Nephron (organoid): Measurements from ENCODE around the gene BCORL1.

ENCODE experiments used
- H3K27ac Mint-ChIP-seq, 3 experiments: 2 replicates each; pipeline ENCODE4 v1.8.0; 2020; ENCODE audit warnings: mixed read lengths in 3 of 3, mild to moderate bottlenecking in 2 of 3, moderate library complexity in 1 of 3
- H3K27me3 Mint-ChIP-seq: 2 replicates; pipeline ENCODE4 v1.8.0; 2021; ENCODE audit warnings: low read depth, mild to moderate bottlenecking, moderate library complexity, mixed read lengths
- H3K36me3 Mint-ChIP-seq: 2 replicates; pipeline ENCODE4 v1.8.0; 2020; ENCODE audit warnings: low read depth, mixed read lengths
- H3K4me1 Mint-ChIP-seq: 2 replicates; pipeline ENCODE4 v1.8.0; 2020; ENCODE audit warnings: mixed read lengths
- H3K4me3 Mint-ChIP-seq, 3 experiments: 2 replicates each; pipeline ENCODE4 v1.8.0; 2020; ENCODE audit warnings: mild to moderate bottlenecking in 3 of 3, mixed read lengths in 3 of 3, moderate library complexity in 2 of 3
- H3K9me3 Mint-ChIP-seq: 2 replicates; pipeline ENCODE4 v1.8.0; 2020; ENCODE audit warnings: mixed read lengths
- CTCF ChIP-seq, 3 experiments: fragments of 200-600 bp; sonication (generic); IDR thresholded peaks; one replicate each; pipeline ENCODE4 v1.5.0; 2021; ENCODE audit warnings: antibody characterized with exemption in 3 of 3; ENCODE audit not compliant: unreplicated experiment in 3 of 3

BCORL1 gene

DNA sequence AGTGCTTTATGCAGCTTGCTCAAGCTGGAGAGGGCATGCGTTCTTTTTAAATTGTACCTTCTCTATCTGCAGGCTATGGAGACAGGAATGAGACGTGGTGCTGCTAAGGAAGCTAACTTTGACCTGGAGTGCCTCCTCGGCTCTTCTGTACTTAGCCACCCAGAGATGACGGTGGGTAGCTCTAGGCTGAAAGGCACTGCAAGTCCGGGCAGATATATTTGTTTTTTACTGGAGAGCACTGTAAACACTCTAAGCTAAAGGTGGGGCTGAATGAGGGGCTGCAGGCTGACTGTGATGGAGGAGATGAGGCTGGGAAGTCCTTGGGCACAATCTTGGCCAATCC lies 115.7 kb downstream of the BCORL1 start:
- Mint-ChIP-seq H3K27ac (peak overlapping the region; percentile 23 to 42 (median 24)), H3K36me3 (no peaks in the 10 kb centered on the region), H3K27me3 (peaks cover 4% of the 10 kb centered on the region), H3K4me3 (no peak overlapping the region), H3K4me1 (peaks cover 5% of the 10 kb centered on the region), H3K9me3 (peaks cover 5% of the 10 kb centered on the region)
- TF ChIP-seq CTCF (IDR thresholded peaks at IDR 0.05; ENCODE audit: unreplicated experiment in 3 of 3), result no peak

GRCh38 chrX:130100180-130100579 lies 117.7 kb downstream of the BCORL1 start:
- Mint-ChIP-seq H3K4me1 (peaks cover 6% of the 10 kb centered on the region), H3K9me3 (peaks cover 8% of the 10 kb centered on the region), H3K4me3 (no peak overlapping the region), H3K27me3 (peaks cover 4% of the 10 kb centered on the region), H3K27ac (no peak overlapping the region), H3K36me3 (no peaks in the 10 kb centered on the region)
- no peak for TF ChIP-seq CTCF (IDR thresholded peaks at IDR 0.05; ENCODE audit: unreplicated experiment in 3 of 3)

DNA sequence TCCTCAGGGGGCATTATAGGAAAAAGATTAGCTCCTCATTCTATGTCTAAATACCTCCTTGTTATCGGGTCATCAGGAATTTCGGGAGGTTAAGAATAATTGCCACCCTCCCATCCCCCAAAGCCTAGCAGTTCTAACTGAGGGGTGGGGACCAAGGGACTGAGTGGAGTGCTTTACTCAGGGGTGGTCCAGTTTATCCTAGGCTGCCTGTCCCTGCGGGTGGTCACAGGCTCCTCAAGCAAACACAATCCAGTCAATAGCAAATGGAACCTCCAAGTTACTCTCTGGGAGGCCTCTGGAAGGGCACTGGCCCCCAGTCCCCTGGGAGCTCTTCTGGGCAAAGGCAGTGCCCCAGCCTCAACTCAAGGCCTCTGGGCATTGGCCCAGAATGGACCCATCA lies 121.2 kb downstream of the BCORL1 start:
- Mint-ChIP-seq H3K27me3 (peaks cover 20% of the 10 kb centered on the region), H3K36me3 (no peaks in the 10 kb centered on the region), H3K9me3 (peaks cover 12% of the 10 kb centered on the region), H3K4me3 (no peak overlapping the region), H3K4me1 (peaks cover 22% of the 10 kb centered on the region), H3K27ac (no peak overlapping the region)
- TF ChIP-seq CTCF (IDR thresholded peaks at IDR 0.05; ENCODE audit: unreplicated experiment in 3 of 3), result no peak

DNA sequence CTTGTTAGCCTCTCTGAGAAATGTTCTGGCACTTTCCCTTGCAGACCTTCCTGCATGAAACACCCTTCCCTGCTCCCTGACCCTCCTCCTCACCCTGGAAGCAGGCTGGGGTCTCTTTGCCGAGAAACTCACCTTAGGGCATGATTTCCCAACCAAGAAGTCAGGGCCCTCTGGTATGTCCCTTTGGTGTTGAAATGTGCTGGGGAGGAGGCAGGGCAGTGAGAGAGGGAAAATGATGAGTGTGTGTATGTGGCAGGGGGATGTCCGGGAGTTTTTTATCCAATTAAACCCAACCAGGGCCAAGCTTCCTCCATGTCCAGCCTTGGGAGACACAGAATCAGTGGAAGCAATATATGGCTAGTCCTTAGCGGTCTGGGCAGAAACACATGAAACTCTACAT lies 122.8 kb downstream of the BCORL1 start:
- Mint-ChIP-seq H3K27ac (no peak overlapping the region), H3K4me3 (no peak overlapping the region), H3K27me3 (peaks cover 27% of the 10 kb centered on the region), H3K9me3 (peaks cover 12% of the 10 kb centered on the region), H3K4me1 (peaks cover 23% of the 10 kb centered on the region), H3K36me3 (no peaks in the 10 kb centered on the region)
- TF ChIP-seq CTCF (IDR thresholded peaks at IDR 0.05; ENCODE audit: unreplicated experiment in 3 of 3), result no peak

GRCh38 chrX:130106071-130106470 lies 123.6 kb downstream of the BCORL1 start:
- peaks cover 7% of the 10 kb centered on the region for H3K9me3 Mint-ChIP-seq
- peak overlapping the region in 2 of 3 experiments; percentile 14 to 31 for H3K27ac Mint-ChIP-seq
- H3K4me1 Mint-ChIP-seq, result peaks cover 23% of the 10 kb centered on the region
- no peak overlapping the region for H3K4me3 Mint-ChIP-seq
- TF ChIP-seq CTCF (IDR thresholded peaks at IDR 0.05; ENCODE audit: unreplicated experiment in 3 of 3), result no peak
- H3K27me3 Mint-ChIP-seq, result peaks cover 27% of the 10 kb centered on the region
- no peaks in the 10 kb centered on the region for H3K36me3 Mint-ChIP-seq
